LNCaP clone FGC (cell line): Measurements from ENCODE around the gene NCSTN.

Experiments used
- DNase-seq: peaks from one replicate; pipeline ENCODE4 v3.0.0-alpha.2; 2011; ENCODE audit warnings: low read depth
- H3K4me3 ChIP-seq: 2 replicates; pipeline ENCODE4 v1.5.1; 2011; ENCODE audit warnings: mild to moderate bottlenecking, low read depth, low read length, control low read depth
- TF ChIP-seq, protein P1 (sequence below): IDR thresholded peaks from 2 replicates; pipeline ENCODE4 v1.5.1; 2012; ENCODE audit warnings: mild to moderate bottlenecking; ENCODE audit not compliant: control insufficient read depth, insufficient read depth; ENCODE audit errors: extremely low read depth

NCSTN gene

DNA sequence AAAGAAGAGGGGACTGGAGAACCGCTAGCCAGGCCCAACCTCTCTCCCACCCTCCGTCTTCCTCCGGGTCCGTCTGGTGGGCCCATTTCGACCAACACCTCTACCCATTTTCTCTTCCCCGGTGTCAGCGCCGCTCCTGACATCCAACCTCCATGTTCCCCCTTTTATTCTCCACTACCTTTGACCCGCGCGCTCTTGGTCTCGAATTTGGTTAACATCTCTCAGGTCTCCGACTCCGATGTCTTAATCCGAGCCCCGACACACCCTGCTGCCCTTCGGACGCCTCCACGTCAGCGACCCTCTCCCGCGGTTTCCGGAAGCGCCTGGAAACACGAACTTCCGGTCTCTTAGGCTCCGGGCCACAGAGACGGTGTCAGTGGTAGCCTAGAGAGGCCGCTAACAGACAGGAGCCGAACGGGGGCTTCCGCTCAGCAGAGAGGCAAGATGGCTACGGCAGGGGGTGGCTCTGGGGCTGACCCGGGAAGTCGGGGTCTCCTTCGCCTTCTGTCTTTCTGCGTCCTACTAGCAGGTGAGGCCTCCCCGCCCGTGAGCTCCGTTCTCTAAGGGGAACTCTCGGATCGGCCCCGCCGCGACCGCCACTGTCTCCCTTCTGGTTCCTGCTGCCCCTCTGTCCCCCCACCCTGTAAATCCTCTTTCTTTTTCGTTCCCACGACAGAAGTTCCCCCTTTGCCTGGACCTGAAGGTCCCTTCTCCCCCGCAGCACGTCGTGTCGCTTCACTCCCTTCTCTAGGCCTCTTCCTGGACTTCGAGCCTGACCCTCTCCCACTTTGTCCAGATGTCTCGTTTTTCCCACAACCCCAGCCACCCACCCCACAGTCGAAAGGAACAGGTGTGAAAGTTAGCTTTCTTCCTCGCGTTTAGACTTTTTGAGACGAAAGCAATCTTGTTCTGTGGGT, at the start of gene NCSTN, which contains the start of gene COPA:
Gene NCSTN (plus strand): TSS at position 431 of the 917 bp plus-strand sequence. CDS start 14 bp downstream, at position 445.
Gene COPA (minus strand): TSS at position 298 of the 917 bp plus-strand sequence. CDS start 80 bp downstream, at position 218.
- H3K4me3 ChIP-seq, result peak within 1 kb of the TSS; percentile 92
- DNase-seq, result peak; percentile 84
- TF ChIP-seq, protein P1, sequence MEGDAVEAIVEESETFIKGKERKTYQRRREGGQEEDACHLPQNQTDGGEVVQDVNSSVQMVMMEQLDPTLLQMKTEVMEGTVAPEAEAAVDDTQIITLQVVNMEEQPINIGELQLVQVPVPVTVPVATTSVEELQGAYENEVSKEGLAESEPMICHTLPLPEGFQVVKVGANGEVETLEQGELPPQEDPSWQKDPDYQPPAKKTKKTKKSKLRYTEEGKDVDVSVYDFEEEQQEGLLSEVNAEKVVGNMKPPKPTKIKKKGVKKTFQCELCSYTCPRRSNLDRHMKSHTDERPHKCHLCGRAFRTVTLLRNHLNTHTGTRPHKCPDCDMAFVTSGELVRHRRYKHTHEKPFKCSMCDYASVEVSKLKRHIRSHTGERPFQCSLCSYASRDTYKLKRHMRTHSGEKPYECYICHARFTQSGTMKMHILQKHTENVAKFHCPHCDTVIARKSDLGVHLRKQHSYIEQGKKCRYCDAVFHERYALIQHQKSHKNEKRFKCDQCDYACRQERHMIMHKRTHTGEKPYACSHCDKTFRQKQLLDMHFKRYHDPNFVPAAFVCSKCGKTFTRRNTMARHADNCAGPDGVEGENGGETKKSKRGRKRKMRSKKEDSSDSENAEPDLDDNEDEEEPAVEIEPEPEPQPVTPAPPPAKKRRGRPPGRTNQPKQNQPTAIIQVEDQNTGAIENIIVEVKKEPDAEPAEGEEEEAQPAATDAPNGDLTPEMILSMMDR, result no peak

DNA sequence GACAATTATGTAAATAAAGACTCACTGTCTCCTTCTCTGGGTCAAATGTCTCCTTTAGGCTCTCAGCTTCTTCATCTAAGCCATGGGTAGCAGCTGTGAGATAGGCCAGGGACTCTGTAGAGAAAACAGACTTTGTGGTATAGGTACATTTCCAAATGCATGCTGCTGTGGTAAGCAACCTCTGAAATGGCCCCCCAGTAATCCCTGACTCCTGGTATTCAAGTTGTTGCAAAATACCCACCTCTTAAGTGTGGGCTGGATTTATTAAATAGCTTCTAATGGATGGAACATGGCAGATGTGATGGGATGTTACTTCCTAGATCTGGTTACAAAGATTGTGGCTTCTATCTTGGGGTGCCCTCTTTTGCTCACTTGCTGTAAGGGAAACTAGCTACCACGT, 47.1 kb upstream of the NCSTN start:
- TF ChIP-seq, protein P1, result no peak
- DNase-seq, result no peak
- H3K4me3 ChIP-seq, result no peak overlapping the region

DNA sequence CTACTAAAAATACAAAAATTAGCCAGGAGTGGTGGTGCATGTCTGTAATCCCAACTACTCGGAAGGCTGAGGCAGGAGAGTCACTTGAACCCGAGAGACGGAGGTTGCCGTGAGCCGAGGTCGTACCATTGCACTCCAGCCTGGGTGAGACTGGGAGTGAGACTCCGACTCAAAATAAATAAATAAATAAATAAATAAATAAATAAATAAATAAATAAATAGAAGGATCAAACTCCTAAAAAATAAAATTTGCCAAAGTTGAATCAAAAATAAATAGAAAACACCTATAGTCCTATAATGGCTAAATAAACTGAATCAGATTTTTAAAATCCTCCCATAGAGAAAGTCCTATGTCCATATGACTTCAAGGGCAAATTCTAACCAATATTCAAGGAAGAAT, 43.0 kb upstream of the NCSTN start:
- no peak overlapping the region for H3K4me3 ChIP-seq
- DNase-seq, result no peak
- TF ChIP-seq, protein P1, result no peak

DNA sequence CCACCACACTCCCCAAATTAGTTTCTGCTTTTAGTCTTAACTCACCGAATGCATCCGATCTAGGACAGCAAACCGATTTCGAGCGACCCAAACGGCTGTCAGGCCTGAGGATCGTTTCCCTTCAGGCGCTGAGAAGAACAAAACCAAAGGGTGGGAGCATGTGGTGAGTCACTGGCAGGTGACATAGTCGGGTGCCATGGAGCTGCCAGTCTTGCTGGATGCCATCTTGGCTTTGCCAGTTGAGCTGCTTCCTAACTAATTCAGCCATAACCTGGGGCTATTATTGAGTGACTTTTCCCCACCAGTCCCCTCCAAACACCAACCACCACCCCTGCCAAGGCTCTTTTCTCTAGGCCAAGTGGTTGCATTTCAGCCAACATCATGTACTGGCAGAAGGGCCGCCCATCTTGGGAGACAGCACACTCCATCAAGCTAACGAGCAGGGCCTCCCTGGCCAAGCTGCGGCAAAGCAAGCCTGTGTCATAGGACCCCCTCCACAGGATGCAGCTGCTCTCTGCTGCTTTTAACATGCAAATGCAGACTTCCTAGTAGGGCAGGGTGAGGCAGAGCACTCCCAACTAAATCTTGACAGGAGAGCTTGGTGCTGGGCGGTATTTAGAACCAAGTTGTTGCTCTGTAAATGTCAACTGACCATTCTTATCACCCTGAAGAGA, 35.9 kb upstream of the NCSTN start:
- no peak overlapping the region for H3K4me3 ChIP-seq
- DNase-seq, result no peak
- TF ChIP-seq, protein P1, result no peak

DNA sequence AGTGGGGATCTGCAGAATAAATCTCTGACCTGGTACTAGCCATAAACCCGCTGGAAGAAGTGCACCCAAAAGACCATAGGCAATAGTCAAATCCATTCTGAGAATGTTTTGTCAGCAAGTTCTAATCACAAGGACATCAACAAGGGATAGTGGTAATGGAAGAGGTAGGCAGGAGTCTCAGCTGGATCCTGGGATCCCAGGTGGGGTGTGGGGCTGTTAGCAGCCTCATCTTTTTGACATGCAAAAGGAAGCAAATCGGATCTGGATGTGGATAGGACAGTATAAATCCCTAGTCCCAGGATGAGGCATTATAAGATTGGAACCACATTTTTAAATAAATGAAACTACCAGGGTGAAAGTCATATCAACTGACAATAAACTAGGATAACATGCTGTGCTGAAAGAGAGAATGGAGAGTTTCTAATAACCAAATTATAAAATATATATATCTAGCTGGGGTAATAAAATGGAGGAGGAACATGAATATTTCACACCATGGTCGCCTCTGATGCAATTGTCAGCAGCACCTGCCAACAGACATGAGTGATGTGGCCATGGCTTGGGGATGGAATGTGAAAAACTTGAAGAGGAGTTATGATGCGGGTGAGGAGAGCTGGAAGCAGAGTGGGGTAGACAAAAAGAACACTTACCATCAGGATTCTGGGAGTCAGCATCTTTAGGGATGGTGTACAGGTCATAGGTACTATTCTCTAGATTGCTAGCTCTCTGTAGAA, 34.6 kb upstream of the NCSTN start:
- no peak overlapping the region for H3K4me3 ChIP-seq
- DNase-seq, result no peak
- TF ChIP-seq, protein P1, result no peak

DNA sequence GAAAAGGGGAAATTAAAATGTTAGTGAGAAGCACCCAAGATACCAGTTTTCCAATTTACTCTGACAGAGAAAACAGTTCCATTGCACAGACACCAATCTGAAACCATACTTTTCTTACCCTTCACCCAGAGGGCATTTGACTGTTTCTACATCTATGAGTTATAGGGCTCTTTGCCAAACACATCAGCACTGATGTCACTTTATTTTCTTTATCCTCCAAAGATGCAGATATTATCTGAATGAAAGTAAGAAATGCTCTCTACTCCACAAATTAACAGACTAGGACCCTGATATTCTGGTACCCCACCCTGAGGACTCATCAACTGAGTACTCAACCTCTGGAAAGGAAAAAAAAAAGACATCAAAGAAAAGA, 34.0 kb upstream of the NCSTN start:
- DNase-seq, result no peak
- no peak overlapping the region for H3K4me3 ChIP-seq
- TF ChIP-seq, protein P1, result no peak
